Eye (tissue), 1 donor: ENCODE data around the gene HERC2.
"Not testable (repeated sequence)": the region's sequence is repeated elsewhere in the genome, so short reads cannot be mapped to it uniquely, and the experiment has no call there.

ENCODE experiments used
- DNase-seq: peaks from one replicate; pipeline ENCODE4 v3.0.0-alpha.2; 2015

Gene HERC2

DNA sequence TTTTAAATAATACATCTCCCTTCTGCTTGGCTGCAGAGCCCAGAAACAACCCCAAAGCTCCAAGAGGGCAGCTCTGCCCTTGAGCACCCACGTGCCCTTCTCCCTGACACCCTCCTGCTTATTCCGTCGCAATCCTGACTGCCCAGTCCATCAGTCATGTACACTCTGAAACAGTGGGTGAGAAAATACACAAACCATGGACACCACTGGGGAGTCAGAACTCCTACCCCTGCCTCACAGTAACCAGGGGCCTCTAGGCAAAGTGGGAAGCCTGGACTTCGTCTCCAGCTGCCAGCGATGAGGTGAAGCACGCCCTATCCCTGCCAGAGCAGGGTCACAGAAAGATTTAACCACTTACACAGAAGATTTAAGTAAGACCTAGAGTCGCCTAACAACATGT is 40.1 kb downstream of the HERC2 start:
- DNase-seq: no peak

DNA sequence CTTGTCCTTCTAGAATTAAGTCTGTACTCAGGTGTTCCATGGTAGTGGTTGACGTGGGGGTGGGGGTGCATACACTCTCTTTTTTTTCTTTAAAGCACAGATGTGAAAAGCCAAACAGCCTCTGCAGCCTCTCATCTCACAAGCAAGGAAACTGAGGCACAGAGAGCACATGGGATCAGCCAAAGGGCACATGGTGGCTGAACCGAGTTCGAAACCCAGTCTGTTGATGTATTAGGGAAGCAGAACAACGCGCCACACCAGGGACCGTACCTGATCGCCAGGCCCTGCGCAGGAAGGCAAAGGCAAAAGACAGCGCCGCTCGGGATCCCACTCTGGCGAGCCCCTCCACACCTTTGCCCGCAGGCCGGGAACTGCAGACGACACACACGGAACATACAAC is 47.3 kb downstream of the HERC2 start:
- DNase-seq: no peak

GRCh38 chr15:28273873-28274610 is 47.9 kb downstream of the HERC2 start:
- DNase-seq: no peak

GRCh38 chr15:28273468-28273867 is 48.5 kb downstream of the HERC2 start:
- DNase-seq: no peak

DNA sequence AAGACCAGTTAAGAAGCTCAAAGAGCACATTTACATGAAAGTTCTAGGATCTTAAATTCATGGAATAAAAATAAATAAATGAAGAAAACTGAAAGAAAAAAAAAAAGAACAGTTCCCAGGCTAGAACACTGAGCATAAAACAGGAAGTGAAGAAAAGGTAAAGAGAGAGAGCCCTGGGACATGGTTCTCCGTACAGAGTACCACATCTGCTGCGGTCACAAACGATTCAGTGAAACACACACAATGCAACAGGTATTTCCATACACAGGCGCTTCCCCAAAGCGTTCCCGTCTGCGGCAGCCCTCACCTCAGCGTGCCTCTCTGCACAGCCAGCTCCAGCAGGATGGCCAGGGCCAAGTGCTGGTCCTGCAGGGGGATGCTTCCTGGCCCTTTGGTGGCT is 49.4 kb downstream of the HERC2 start:
- no peak for DNase-seq

- no peak for DNase-seq
Measured at GRCh38 chr15:28271697-28272260, 50.2 kb downstream of the HERC2 start.

DNA sequence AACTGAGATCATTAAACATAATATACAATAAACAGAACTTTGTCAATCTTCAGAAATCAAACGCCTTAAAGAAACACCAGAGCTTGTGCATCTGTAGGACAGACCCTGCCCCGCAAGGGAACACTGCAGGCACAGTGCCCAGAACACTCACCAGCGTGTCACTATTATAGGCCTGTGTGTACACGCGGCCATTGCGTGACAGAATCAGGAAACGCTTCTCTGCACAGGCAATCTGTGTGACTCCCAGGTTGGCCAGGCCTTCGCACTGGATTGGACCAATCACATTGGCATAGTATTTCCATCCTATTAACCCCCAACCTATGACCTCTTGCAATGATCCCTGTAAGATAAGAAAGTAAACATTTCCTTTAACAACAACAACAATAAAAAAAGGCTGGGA is 52.9 kb downstream of the HERC2 start:
- DNase-seq: no peak

GRCh38 chr15:28267727-28268126 is 54.3 kb downstream of the HERC2 start:
- no peak for DNase-seq

DNA sequence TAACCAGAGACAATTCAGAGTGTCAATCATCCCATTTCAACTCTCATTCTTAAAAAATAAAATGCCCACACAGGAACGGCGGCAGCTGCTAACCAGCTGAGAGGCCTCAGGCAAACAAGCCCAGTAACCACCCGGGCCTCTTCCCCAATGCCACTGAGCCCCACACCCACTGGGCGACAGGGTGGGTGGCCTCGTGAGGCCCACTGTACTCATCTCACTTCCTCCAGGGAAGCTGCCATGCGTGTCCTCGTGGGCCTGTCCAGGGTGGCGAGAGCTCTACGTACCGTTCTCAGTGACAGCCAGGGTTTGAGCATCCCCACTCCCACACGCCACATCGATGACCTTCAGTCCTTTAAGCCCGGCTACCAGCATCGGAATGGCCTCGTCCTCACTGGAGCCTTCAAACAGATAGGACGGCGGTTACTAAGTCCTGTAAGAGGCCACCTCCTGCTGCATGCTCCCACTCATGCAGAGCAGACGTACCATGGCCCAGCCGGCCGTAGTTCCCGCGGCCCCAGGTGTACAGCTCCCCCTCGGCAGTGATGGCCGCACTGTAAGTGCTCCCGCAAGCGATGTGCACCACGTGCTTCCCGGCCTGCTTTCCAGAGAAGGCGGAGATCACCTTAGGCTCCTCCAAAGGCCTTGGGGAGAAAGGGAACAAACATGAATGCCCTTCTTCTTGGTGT is 56.5 kb downstream of the HERC2 start:
- no peak for DNase-seq

- DNase-seq: no peak
Measured at GRCh38 chr15:28264166-28264565, 57.8 kb downstream of the HERC2 start.

DNA sequence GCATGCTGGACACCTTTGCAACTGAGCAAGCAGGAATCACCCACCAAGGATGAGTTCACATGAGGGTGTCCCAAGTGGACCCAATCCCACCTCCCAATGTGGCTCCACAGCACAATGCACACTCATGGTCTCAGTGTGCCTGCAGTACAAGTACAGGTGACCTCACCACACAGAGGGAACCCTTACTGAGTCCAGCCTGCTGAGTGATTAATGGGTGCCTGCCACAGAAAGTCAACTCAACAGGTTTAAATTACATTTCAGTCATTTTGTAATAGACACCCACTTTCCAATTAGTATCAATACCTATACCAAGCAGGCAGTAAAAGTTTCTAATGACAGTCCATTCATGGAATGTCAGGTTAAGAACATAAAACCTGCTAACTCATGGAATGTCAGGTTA is 59.5 kb downstream of the HERC2 start:
- DNase-seq: no peak

DNA sequence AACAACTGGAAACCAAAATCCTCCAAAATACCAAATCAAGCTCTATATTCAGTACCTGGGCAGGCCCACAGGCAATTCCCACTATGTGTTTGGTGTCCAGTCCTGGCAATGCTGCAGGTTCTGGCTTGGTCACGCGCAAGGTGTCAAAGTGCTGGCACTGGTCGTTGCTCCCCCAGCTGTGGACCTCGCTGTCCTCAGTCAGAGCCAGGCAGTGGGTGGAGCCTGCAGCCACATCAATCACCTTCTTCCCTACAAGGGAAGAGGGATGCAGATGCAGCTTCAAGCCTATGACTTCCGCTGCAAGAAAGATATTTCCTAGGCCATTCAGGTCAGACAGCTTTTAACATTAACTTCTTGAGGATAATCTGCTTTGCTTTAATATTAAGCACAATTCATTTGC is 61.3 kb downstream of the HERC2 start:
- DNase-seq: no peak

DNA sequence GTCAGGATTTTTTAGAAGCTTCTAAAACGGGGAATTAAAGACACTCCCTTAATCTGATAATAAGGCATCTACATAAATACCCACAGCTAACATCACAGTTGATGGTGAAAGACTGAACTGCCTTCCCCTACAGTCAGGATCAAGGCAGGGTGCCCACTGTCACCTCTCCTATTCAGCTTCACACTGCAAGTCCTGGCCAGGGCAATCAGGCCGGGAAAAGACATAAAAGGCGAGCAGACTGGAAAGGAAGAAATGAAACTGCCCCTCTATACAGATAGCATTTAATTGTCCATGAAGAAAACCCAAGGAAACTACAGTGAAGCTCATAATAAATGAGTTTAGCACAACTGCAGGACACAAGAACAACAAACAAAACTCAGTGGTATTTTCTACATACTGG is 61.7 kb downstream of the HERC2 start:
- DNase-seq: no peak

- DNase-seq: no peak
Measured at GRCh38 chr15:28255965-28256364, 66.0 kb downstream of the HERC2 start.

GRCh38 chr15:28252831-28253230 is 69.1 kb downstream of the HERC2 start:
- DNase-seq: no peak

- DNase-seq: no peak
Measured at GRCh38 chr15:28246605-28247004, 75.4 kb downstream of the HERC2 start.

DNA sequence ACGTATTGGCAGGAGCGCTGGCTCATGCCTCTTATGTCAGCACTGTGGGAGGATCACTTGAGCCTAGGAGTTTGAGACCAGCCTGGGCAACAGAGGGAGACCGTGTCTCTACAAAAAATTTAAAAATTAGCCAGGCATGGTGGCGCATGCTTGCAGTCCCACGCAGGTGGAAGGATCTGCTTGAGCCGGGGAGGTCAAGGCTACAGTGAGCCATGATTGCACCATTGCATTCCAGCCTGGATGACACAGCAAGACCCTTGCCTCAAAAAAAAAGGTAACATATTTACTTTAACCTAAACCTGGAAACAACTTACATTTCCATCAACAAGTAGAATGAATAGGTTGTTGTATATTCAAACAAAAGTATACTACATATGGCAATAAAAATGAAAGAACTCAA is 78.1 kb downstream of the HERC2 start:
- DNase-seq: no peak

DNA sequence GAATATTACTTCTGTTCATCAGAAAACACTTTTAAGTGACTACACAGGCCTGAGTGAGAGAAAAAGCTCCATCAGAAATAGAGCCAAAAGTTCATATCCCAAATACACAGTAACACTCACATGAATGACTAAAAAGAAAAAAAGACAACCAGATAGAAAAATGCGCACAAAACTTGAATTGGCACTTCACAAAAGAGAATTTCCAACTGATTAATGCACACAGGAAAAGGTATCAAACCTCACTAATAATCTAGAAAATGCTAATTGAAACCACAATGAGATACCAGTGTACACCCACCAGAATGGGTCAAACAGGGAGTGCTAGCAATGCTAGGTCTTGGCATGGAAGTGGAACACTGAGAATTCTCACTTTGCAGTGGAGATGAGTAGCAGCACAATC is 78.6 kb downstream of the HERC2 start:
- DNase-seq: no peak

- DNase-seq: not testable (repeated sequence)
Measured at GRCh38 chr15:28238296-28238695, 83.7 kb downstream of the HERC2 start.

GRCh38 chr15:28231743-28232142 is 90.2 kb downstream of the HERC2 start:
- DNase-seq: not testable (repeated sequence)

DNA sequence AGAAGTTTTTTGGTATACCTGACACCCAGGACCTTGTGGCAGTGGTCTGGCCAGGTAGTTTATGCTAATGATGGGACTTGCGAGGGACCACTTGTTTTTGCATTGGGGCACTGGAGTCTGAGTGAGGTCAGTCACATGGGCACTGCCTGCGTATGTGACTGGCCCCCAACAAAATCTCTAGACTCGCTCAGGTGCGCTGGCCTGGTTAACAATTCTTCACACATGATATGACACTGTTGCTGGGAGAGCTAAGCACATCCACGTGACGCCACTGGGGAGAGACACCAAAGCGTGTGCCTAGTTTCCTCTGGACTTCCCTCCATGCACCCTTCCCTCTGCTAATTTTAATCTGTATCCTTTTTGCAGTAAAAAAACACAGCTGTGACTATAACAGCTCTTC is 90.6 kb downstream of the HERC2 start:
- DNase-seq: not testable (repeated sequence)

DNA sequence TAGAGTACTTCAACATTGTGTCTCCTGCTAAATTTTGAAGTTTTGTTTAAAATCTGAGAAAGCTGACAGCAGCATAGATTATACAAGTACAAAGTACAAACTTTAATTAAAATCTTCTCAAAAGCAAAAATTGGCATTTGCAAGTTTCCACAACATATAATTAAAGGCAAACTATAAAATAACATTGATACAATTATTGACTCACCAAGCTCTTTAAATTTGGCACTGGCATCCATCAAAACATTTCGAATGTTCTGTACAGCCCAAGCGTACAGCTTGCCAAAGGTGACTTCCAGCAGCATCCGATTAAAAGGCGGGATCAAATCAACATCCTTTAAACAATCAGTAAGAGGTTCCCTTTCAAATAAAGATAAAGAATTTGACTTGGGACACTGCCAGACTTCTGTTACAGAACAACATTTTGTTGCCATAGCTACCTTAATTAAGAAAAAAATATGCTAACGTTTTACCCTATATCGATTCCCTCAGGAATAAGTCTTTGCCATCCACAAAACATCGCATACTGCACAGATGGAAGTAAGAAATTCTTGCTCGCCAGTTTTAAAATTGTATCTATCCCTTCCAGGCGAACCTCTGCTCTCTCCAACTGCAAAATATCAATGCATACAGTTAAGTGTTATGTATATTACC is 92.9 kb downstream of the HERC2 start:
- not testable (repeated sequence) for DNase-seq

DNA sequence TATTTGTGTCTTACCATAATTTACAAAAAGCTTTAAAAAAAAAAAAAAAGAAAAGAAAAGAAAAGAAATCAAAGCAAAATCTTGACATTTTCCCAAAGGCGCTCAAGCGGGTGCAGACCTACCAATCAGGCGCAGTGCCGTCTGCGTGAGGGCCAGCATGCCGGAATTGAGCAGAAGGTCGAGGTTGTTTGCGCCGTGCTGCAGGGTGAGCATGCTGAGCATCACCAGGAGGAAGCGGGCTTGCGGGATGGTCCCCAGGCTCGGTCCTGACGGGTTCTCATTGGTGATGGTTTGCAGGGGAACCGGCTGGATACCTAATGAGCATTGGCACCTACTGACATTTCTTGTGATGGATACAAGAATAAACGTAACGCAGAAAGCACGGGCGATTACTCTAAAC is 93.9 kb downstream of the HERC2 start:
- DNase-seq: no peak

DNA sequence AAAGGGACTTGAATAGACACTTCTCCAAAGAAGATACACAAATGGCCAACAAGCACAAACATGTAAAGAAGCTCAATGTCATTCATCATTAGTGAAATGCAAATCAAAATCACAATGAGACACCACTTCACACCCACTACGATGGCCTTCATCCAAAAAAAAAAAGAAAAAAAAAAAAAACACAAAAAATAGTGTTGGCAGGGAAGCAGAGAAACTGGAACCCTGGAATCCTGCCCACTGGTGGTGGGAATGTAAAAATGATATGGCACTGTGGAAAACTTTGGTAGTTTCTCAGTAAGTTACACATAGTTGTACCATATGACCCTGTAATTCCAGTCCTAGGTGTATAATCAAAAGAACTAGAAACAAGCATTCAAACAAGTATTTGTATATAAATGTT is 94.7 kb downstream of the HERC2 start:
- peak; percentile 6 for DNase-seq
